ENCODE data around the gene CACNB1.

The CACNB1 gene

GRCh38 chr17:39197380-39198185 lies at the start of gene CACNB1:
CACNB1 (minus strand) TSS chr17:39197669; CDS start chr17:39197495, 174 bp downstream.
- peak; percentile 93 for DNase-seq (ENCODE audit: low read depth, low spot score)

GRCh38 chr17:39246274-39246673 lies 48.8 kb upstream of the CACNB1 start:
- no peak for DNase-seq (ENCODE audit: low read depth, low spot score)

- DNase-seq (ENCODE audit: low read depth, low spot score), result peak; percentile 88
Measured at GRCh38 chr17:39244600-39245570, 47.4 kb upstream of the CACNB1 start.

- DNase-seq (ENCODE audit: low read depth, low spot score), result no peak
Measured at GRCh38 chr17:39244016-39244599, 46.6 kb upstream of the CACNB1 start.

GRCh38 chr17:39243155-39243554 lies 45.7 kb upstream of the CACNB1 start:
- no peak for DNase-seq (ENCODE audit: low read depth, low spot score)

GRCh38 chr17:39240631-39241030 lies 43.2 kb upstream of the CACNB1 start:
- no peak for DNase-seq (ENCODE audit: low read depth, low spot score)

- peak; percentile 56 for DNase-seq (ENCODE audit: low read depth, low spot score)
Measured at GRCh38 chr17:39239640-39240314, 42.3 kb upstream of the CACNB1 start.

- peak; percentile 51 for DNase-seq (ENCODE audit: low read depth, low spot score)
Measured at GRCh38 chr17:39238311-39238972, 41.0 kb upstream of the CACNB1 start.

GRCh38 chr17:39237586-39237985 lies 40.1 kb upstream of the CACNB1 start:
- DNase-seq (ENCODE audit: low read depth, low spot score), result no peak

GRCh38 chr17:39236981-39237441 lies 39.5 kb upstream of the CACNB1 start:
- no peak for DNase-seq (ENCODE audit: low read depth, low spot score)

- DNase-seq (ENCODE audit: low read depth, low spot score), result no peak
Measured at GRCh38 chr17:39236450-39236927, 39.0 kb upstream of the CACNB1 start.

- peak; percentile 67 for DNase-seq (ENCODE audit: low read depth, low spot score)
Measured at GRCh38 chr17:39235555-39236449, 38.3 kb upstream of the CACNB1 start.

- peak; percentile 67 for DNase-seq (ENCODE audit: low read depth, low spot score)
Measured at GRCh38 chr17:39231591-39232551, 34.4 kb upstream of the CACNB1 start.

GRCh38 chr17:39231091-39231561 lies 33.7 kb upstream of the CACNB1 start:
- no peak for DNase-seq (ENCODE audit: low read depth, low spot score)

- no peak for DNase-seq (ENCODE audit: low read depth, low spot score)
Measured at GRCh38 chr17:39230361-39230760, 32.9 kb upstream of the CACNB1 start.

- peak; percentile 52 for DNase-seq (ENCODE audit: low read depth, low spot score)
Measured at GRCh38 chr17:39229274-39229913, 31.9 kb upstream of the CACNB1 start.

- no peak for DNase-seq (ENCODE audit: low read depth, low spot score)
Measured at GRCh38 chr17:39227364-39227919, 30.0 kb upstream of the CACNB1 start.

All from astrocyte of the hippocampus (primary cell).